GM21576 (cell line): ENCODE data around the gene ADRA1B.
"Not testable (repeated sequence)": the region's sequence is repeated elsewhere in the genome, so short reads cannot be mapped to it uniquely, and the experiment has no call there.

ENCODE experiments used
- ATAC-seq: cut with Tn5 transposase; IDR thresholded peaks from one replicate; pipeline ENCODE4 v1.9.1; 2021; ENCODE audit warnings: mild to moderate bottlenecking, moderate library complexity; ENCODE audit not compliant: unreplicated experiment

ADRA1B gene

GRCh38 chr5:159965031-159965837 lies 49.0 kb downstream of the ADRA1B start:
- no peak for ATAC-seq

DNA sequence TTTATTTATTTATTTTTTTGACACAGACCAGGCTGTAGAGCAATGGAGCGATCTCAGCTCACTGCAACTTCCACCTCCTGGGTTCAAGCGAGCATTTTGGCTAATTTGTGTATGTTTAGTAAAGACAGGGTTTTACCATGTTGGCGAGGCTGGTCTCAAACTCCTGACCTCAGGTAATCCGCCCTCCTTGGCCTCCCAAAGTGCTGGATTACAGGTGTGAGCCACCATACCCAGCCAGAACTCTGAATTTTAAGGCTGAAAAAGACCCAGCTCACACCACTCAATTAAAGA lies 49.5 kb downstream of the ADRA1B start:
- ATAC-seq = not testable (repeated sequence)

DNA sequence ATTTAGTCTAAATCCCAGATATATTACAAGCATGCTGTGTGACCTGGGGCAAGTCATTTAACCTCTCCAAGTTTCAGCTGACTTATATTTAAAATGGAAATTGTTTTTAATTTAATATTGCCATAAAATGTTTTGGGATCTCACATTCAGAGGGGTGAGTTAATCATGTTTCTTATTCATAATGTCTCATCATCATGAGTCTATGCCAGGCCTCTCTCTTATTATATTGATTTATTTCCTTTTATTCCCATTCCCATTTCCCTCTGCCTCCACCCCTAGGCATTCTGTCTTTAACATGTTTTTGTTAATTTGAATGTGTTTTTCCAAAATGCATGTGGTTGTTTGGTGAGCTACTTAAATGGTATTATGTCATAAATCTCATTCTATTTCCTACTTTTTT lies 53.7 kb downstream of the ADRA1B start:
- no peak for ATAC-seq

GRCh38 chr5:159971038-159971437 lies 54.8 kb downstream of the ADRA1B start:
- ATAC-seq = no peak

DNA sequence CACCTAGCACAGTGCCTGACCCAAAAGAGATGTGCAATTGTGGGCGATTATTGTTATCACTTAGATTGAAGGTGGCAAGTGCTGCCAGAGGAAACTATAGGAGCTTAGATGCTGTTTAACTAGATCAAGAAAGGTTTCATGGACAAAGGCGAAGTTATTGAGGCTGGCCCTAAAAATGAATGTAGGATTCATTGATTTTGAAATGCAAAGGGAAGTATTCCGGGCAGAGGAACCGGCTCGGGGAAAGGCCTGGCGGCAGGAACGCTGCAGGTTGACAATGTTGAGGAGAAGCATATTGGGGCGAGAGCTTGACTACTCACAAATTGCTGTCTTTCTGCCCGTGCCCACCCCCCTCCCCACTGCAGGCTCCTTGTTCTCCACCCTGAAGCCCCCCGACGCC lies 55.2 kb downstream of the ADRA1B start:
- no peak for ATAC-seq

GRCh38 chr5:159971931-159972461 lies 55.7 kb downstream of the ADRA1B start:
- no peak for ATAC-seq

DNA sequence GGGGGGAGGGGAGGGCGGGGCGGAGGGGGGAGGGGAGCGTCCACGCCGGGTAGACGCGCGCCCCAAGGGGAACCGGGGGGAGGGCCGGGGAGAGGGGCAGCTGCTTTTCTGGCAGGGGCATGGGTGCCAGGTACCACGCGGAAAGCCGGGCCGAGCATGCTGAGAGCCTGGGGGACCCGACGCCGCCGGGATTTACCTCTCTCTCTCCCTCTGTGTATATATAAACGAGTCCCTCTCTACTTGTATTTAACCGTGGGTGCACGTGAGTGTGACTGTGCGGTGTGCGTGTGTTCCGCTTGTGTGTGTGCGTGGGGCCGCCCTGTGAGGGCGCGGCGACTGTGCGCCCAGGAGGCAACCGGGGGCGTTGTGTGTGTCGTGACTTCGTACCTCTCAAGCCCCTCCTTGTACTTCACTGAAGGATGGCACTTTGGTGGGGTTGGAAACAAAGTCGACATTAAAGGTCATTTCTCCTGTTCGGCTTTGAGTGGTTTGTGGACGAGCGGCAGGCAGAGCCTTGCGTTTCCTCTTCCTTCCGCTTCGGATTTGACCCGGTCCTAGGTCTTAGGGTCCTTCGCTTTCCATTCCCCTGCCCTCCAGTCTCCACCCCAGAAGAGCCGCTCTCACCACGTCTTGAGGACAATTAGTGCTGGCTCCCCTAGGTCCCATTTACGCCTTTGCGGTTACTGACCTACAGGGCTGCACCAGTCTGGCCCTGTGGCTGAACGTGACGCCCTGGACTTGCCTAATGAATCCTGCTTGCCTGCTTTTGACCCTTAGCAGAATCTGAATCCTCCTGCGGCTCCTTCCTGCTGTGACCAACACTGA lies 56.5 kb downstream of the ADRA1B start:
- ATAC-seq = no peak

DNA sequence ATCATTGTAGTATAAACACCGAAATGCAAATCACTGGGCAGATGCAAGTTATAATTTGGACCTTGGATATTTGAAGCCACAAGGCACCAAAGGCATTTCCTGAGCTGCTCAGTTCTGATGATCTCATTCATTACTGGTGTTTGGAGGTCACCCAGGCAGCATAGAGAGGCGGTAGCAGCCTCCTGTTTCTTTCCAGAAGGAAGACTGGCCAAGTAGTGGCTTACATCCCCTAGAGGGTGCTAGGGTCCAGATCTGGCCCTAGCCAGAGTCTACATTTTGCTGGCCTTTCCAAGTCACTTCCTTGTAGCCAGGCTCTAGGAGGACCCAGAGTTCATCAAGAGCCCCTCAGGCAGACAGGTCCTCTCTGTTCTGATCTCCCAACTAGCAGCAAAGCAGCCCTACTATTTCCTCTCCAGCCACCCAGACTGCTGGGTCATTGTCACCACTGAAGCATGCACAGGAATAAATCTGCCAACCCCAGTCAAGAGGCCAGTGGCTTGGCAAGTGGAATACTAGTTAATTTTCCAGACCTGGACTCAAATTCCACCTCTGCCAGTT lies 59.3 kb downstream of the ADRA1B start:
- ATAC-seq = no peak

DNA sequence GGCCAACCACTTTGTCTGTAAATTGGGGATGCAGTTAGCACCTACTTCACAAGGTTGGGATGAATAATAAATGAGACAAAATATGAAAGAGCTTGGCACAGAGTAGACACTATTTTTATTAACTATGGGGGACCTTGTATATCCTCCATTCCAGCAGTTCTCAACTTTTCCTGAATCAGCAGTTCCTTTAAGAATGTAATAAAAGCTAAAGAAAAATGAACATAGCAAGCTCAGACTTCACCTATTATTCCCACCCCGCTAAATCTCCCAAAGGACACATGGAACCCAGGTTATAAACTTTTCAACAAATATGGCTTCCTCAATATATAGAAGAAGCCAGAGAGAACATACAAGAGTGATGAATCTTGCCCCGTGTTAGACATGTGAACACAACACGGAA lies 60.6 kb downstream of the ADRA1B start:
- ATAC-seq = no peak

DNA sequence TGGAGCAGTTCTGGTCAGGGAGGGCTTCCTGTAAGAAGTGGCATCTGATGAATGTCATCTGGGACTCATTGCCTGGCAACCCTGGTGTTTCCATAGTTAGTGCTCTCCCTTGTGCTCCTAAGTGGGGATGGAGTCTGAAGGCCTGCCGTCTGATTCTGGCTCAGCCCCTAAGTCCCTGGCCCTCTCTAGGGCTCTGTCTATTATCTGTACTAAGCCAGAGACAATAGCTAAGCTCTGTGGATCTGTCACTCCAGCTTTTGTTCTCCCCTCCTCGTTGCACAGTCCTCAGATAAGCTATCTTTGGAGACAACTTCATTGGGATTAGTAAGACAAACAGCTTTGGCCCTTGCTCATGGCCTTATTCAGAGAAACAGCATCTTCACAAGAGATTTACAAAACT lies 62.1 kb downstream of the ADRA1B start:
- ATAC-seq = no peak

DNA sequence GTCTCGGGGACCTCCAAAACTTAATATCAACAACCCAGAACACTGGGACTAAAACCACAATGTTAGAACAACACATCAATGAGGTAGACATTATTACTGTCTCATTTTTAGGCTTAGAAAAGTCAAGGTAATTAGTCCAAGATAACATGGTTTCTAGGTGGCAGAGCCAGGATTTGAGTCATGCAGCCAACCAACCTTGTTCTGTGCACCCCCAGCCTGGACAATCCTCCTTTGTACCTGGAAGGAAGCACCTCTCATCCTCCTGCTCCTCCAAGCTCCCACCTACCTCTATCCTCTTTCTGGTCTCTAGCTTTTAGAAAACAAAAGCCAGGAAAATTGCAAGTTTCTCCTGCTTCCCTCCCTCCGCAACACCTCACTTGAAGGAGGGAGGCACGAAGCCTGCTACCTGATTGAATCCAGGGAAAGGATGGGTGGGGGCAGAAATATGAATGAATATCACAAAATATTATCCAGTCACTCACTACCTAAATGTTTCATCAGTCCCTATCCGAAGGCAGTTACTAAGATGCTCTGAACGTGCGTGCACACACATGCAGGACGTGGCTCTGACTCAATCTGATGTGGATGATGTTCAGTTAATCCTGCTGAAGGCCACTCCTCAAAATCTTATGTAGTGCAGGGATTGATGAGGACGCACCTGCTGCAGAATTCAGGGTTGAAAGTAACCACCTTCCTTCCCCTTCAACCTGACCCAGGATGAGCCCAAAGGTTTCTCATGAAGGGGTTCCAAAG lies 66.3 kb downstream of the ADRA1B start:
- ATAC-seq = no peak

DNA sequence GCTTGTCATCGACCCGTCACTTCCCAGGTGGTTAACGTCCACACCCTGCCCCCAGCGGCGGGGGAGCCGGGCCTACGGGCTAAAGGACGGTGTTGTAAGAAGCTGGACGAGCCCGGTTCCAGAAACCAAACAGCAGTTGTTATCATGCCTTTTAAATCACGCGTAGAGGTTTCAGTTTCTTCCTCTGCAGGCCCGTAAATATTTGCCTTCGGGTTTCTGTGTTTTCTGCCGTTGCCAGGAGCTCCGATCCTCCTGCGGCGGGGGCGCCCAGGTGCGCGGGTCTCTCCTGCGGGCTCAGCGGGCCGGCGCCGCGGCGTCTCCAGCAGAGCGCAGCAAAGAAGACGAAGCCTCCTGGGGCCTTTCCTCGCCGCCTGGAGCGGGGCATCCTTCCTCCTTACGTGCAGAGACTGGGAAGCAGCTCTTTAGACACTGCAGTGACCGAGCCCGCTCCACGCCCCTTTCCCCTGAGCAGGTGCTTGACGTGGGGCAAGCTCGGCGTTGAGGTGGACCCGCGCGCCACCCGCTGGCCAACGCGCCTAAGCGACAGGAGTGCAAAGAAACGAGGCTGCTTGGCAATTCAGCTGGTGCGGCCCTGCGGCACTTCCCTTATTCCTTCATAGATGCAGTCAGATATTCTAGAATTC lies 70.9 kb downstream of the ADRA1B start:
- peak; percentile 95 for ATAC-seq

- no peak for ATAC-seq
Measured at GRCh38 chr5:159990506-159990905, 74.2 kb downstream of the ADRA1B start.

GRCh38 chr5:159992566-159992965 lies 76.3 kb downstream of the ADRA1B start:
- no peak for ATAC-seq

GRCh38 chr5:159993194-159993593 lies 76.9 kb downstream of the ADRA1B start:
- no peak for ATAC-seq

GRCh38 chr5:159995907-159996306 lies 79.6 kb downstream of the ADRA1B start:
- no peak for ATAC-seq

GRCh38 chr5:160001457-160001856 lies 85.2 kb downstream of the ADRA1B start:
- no peak for ATAC-seq

DNA sequence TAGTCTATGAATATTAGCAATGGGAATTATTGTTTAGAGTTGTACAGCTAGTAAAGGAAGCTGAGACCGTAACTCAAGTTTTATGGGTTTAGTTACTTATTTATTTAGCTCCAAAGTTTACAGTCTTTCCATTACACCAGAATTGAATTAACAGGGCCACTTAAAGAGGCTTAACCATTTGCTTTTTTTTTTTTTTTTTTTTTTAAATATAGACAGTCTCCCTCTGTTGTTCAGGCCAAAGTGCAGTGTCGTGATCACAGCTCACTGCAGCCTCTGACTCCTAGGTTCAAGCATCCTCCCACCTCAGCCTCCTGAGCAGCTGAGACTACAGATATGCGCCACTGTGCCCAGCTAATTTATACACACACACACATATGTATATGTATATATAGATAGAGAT lies 91.2 kb downstream of the ADRA1B start:
- ATAC-seq = no peak

DNA sequence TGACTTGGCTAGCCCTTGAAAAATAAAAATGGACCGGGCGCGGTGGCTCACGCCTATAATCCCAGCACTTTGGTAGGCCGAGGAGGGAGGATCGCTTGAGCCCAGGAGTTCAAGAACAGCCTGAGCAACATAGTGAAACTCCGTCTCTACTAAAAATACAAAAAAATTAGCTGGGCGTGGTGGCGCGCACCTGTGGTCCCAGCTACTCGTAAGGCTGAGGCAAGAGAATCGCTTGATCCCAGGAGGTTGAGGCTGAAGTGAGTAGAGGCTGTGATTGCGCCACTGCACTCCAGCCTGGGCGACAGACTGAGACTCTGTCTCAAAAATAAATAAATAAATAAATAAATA lies 92.2 kb downstream of the ADRA1B start:
- peak; percentile 11 for ATAC-seq

- peak; percentile 99 for ATAC-seq
Measured at GRCh38 chr5:160008877-160009590, 92.8 kb downstream of the ADRA1B start, which contains the start of gene TTC1. Gene TTC1, plus strand, starts transcription at chr5:160009139. Its CDS starts 1,390 bp downstream, at chr5:160010529.
